Type B pancreatic cell (in vitro differentiated cells): ENCODE measurements around the gene SGIP1. TPM values are rescaled to one million over a fixed set of nuclear protein-coding genes. Genes with fewer than 3 reads are reported as not detected.

Experiments used
- DNase-seq: peaks from one replicate; pipeline ENCODE4 v3.0.0; 2021; ENCODE audit warnings: mixed read lengths; ENCODE audit not compliant: unreplicated experiment; ENCODE audit errors: extremely low spot score
- H3K27ac Mint-ChIP-seq: 2 replicates; pipeline ENCODE4 v1.8.0; 2021; ENCODE audit warnings: mild to moderate bottlenecking, mixed read lengths
- H3K27me3 Mint-ChIP-seq: 2 replicates; pipeline ENCODE4 v1.8.0; 2021; ENCODE audit warnings: mixed read lengths
- H3K36me3 Mint-ChIP-seq: 2 replicates; pipeline ENCODE4 v1.8.0; 2021; ENCODE audit warnings: mixed read lengths
- H3K4me1 Mint-ChIP-seq: one replicate; pipeline ENCODE4 v1.8.0; 2021; ENCODE audit warnings: mixed read lengths; ENCODE audit not compliant: unreplicated experiment
- H3K4me3 Mint-ChIP-seq: 2 replicates; pipeline ENCODE4 v1.8.0; 2021; ENCODE audit warnings: mild to moderate bottlenecking, mixed read lengths
- H3K9me3 Mint-ChIP-seq: 2 replicates; pipeline ENCODE4 v1.8.0; 2021; ENCODE audit warnings: mixed read lengths
- CTCF ChIP-seq: fragments of 200-600 bp; sonication (generic); conservative IDR thresholded peaks from 2 replicates; pipeline ENCODE4 v1.5.0; 2021; ENCODE audit warnings: antibody characterized with exemption, mild to moderate bottlenecking
- total RNA-seq: library from RNA; stranded (reverse); gene quantifications from 2 replicates; pipeline ENCODE4 v1.2.1, GENCODE V29; 2021; ENCODE audit warnings: low replicate concordance

The SGIP1 gene
- total RNA-seq, 1 donor from 2014 or later, result 3.4 TPM

GRCh38 chr1:66493731-66494130 lies 40.2 kb upstream of the SGIP1 start:
- Mint-ChIP-seq H3K4me1 (peaks cover 6% of the 10 kb centered on the region), H3K9me3 (no peaks in the 10 kb centered on the region), H3K27ac (no peak overlapping the region), H3K36me3 (no peaks in the 10 kb centered on the region), H3K27me3 (peaks cover 9% of the 10 kb centered on the region), H3K4me3 (no peak overlapping the region)
- no peak for DNase-seq
- no peak for TF ChIP-seq CTCF

- no peak for TF ChIP-seq CTCF
- no peak for DNase-seq
- no peak overlapping the region for H3K4me3 Mint-ChIP-seq
- no peaks in the 10 kb centered on the region for H3K9me3 Mint-ChIP-seq
- H3K36me3 Mint-ChIP-seq, result no peaks in the 10 kb centered on the region
- peaks cover 6% of the 10 kb centered on the region for H3K4me1 Mint-ChIP-seq
- H3K27me3 Mint-ChIP-seq, result peaks cover 9% of the 10 kb centered on the region
- no peak overlapping the region for H3K27ac Mint-ChIP-seq
These were observed 39.5 kb upstream of the SGIP1 start for GRCh38 chr1:66494482-66494881.

- H3K9me3 Mint-ChIP-seq, result no peaks in the 10 kb centered on the region
- DNase-seq, result no peak
- H3K4me3 Mint-ChIP-seq, result no peak overlapping the region
- no peak for TF ChIP-seq CTCF
- H3K36me3 Mint-ChIP-seq, result no peaks in the 10 kb centered on the region
- no peak overlapping the region for H3K27ac Mint-ChIP-seq
- H3K27me3 Mint-ChIP-seq, result peaks cover 9% of the 10 kb centered on the region
- H3K4me1 Mint-ChIP-seq, result no peaks in the 10 kb centered on the region
These were observed 38.5 kb upstream of the SGIP1 start for GRCh38 chr1:66495495-66495894.

- H3K4me3 Mint-ChIP-seq, result no peak overlapping the region
- no peak for DNase-seq
- no peaks in the 10 kb centered on the region for H3K9me3 Mint-ChIP-seq
- H3K4me1 Mint-ChIP-seq, result peaks cover 8% of the 10 kb centered on the region
- peaks cover 13% of the 10 kb centered on the region for H3K27me3 Mint-ChIP-seq
- no peaks in the 10 kb centered on the region for H3K36me3 Mint-ChIP-seq
- TF ChIP-seq CTCF, result no peak
- no peak overlapping the region for H3K27ac Mint-ChIP-seq
These were observed 36.0 kb upstream of the SGIP1 start for GRCh38 chr1:66497910-66498309.

- Mint-ChIP-seq H3K9me3 (no peaks in the 10 kb centered on the region), H3K4me1 (peaks cover 8% of the 10 kb centered on the region), H3K4me3 (no peak overlapping the region), H3K36me3 (no peaks in the 10 kb centered on the region), H3K27ac (no peak overlapping the region), H3K27me3 (peaks cover 13% of the 10 kb centered on the region)
- no peak for TF ChIP-seq CTCF
- no peak for DNase-seq
These were observed 33.7 kb upstream of the SGIP1 start for GRCh38 chr1:66500301-66500700.

- no peaks in the 10 kb centered on the region for H3K36me3 Mint-ChIP-seq
- H3K4me1 Mint-ChIP-seq, result peaks cover 8% of the 10 kb centered on the region
- no peak for DNase-seq
- no peak for TF ChIP-seq CTCF
- no peak overlapping the region for H3K27ac Mint-ChIP-seq
- H3K4me3 Mint-ChIP-seq, result no peak overlapping the region
- no peaks in the 10 kb centered on the region for H3K9me3 Mint-ChIP-seq
- H3K27me3 Mint-ChIP-seq, result peaks cover 9% of the 10 kb centered on the region
These were observed 31.9 kb upstream of the SGIP1 start for GRCh38 chr1:66502086-66502485.
